ENCODE results near the gene NECTIN1. TPM values are rescaled to one million over a fixed set of nuclear protein-coding genes. Genes with fewer than 3 reads are reported as not detected.

NECTIN1 gene
- total RNA-seq, 1 experiment from 2014 or later = 1.1 TPM

GRCh38 chr11:119756169-119756865 is 27.3 kb upstream of the NECTIN1 start:
- DNase-seq (ENCODE audit: low read depth) = no peak
- in situ Hi-C loops (cut with HindIII; ENCODE audit: low pct_unique_long_range_greater_than_20kb, low sequenced_read_pairs) = no loop called here

- DNase-seq (ENCODE audit: low read depth) = no peak
- in situ Hi-C loops (cut with HindIII; ENCODE audit: low pct_unique_long_range_greater_than_20kb, low sequenced_read_pairs) = no loop called here
Observed at GRCh38 chr11:119755356-119756071, 26.5 kb upstream of the NECTIN1 start.

GRCh38 chr11:119754656-119755355 is 25.8 kb upstream of the NECTIN1 start:
- in situ Hi-C loops (cut with HindIII; ENCODE audit: low pct_unique_long_range_greater_than_20kb, low sequenced_read_pairs) = no loop called here
- no peak for DNase-seq (ENCODE audit: low read depth)

- in situ Hi-C loops (cut with HindIII; ENCODE audit: low pct_unique_long_range_greater_than_20kb, low sequenced_read_pairs) = no loop called here
- no peak for DNase-seq (ENCODE audit: low read depth)
Observed at GRCh38 chr11:119754199-119754598, 25.2 kb upstream of the NECTIN1 start.

GRCh38 chr11:119752946-119753345 is 23.9 kb upstream of the NECTIN1 start:
- DNase-seq (ENCODE audit: low read depth) = no peak

GRCh38 chr11:119752345-119752871 is 23.4 kb upstream of the NECTIN1 start:
- in situ Hi-C loops (cut with HindIII; ENCODE audit: low pct_unique_long_range_greater_than_20kb, low sequenced_read_pairs) = no loop called here
- DNase-seq (ENCODE audit: low read depth) = no peak

More at GRCh38 chr11:119752946-119753345, 23.9 kb upstream of the NECTIN1 start:
- in situ Hi-C loops (cut with HindIII; ENCODE audit: low pct_unique_long_range_greater_than_20kb, low sequenced_read_pairs) = no loop called here

GRCh38 chr11:119750056-119750455 is 21.1 kb upstream of the NECTIN1 start:
- in situ Hi-C loops (cut with HindIII; ENCODE audit: low pct_unique_long_range_greater_than_20kb, low sequenced_read_pairs) = no loop called here
- no peak for DNase-seq (ENCODE audit: low read depth)

GRCh38 chr11:119749006-119749565 is 20.1 kb upstream of the NECTIN1 start:
- no peak for DNase-seq (ENCODE audit: low read depth)
- in situ Hi-C loops (cut with HindIII; ENCODE audit: low pct_unique_long_range_greater_than_20kb, low sequenced_read_pairs) = no loop called here

- in situ Hi-C loops (cut with HindIII; ENCODE audit: low pct_unique_long_range_greater_than_20kb, low sequenced_read_pairs) = no loop called here
- DNase-seq (ENCODE audit: low read depth) = no peak
Observed at GRCh38 chr11:119747868-119748660, 19.1 kb upstream of the NECTIN1 start.

- in situ Hi-C loops (cut with HindIII; ENCODE audit: low pct_unique_long_range_greater_than_20kb, low sequenced_read_pairs) = no loop called here
- DNase-seq (ENCODE audit: low read depth) = no peak
Observed at GRCh38 chr11:119745776-119746535, 17.0 kb upstream of the NECTIN1 start.

GRCh38 chr11:119745112-119745511 is 16.1 kb upstream of the NECTIN1 start:
- DNase-seq (ENCODE audit: low read depth) = no peak
- in situ Hi-C loops (cut with HindIII; ENCODE audit: low pct_unique_long_range_greater_than_20kb, low sequenced_read_pairs) = no loop called here

- in situ Hi-C loops (cut with HindIII; ENCODE audit: low pct_unique_long_range_greater_than_20kb, low sequenced_read_pairs) = no loop called here
Observed at GRCh38 chr11:119744577-119744976, 15.6 kb upstream of the NECTIN1 start.

GRCh38 chr11:119743006-119743405 is 14.0 kb upstream of the NECTIN1 start:
- in situ Hi-C loops (cut with HindIII; ENCODE audit: low pct_unique_long_range_greater_than_20kb, low sequenced_read_pairs) = no loop called here
- DNase-seq (ENCODE audit: low read depth) = no peak

More at GRCh38 chr11:119744577-119744976, 15.6 kb upstream of the NECTIN1 start:
- DNase-seq (ENCODE audit: low read depth) = no peak

- DNase-seq (ENCODE audit: low read depth) = no peak
- in situ Hi-C loops (cut with HindIII; ENCODE audit: low pct_unique_long_range_greater_than_20kb, low sequenced_read_pairs) = no loop called here
Observed at GRCh38 chr11:119742263-119742861, 13.4 kb upstream of the NECTIN1 start.

- in situ Hi-C loops (cut with HindIII; ENCODE audit: low pct_unique_long_range_greater_than_20kb, low sequenced_read_pairs) = no loop called here
- no peak for DNase-seq (ENCODE audit: low read depth)
Observed at GRCh38 chr11:119741369-119742262, 12.6 kb upstream of the NECTIN1 start.

GRCh38 chr11:119739975-119740374 is 11.0 kb upstream of the NECTIN1 start:
- in situ Hi-C loops (cut with HindIII; ENCODE audit: low pct_unique_long_range_greater_than_20kb, low sequenced_read_pairs) = no loop called here
- DNase-seq (ENCODE audit: low read depth) = no peak

All from Caki2 (cell line).